Measurements from ENCODE around the gene PARP1. TPM values are rescaled to one million over a fixed set of nuclear protein-coding genes. Genes with fewer than 3 reads are reported as not detected.

Gene PARP1
- total RNA-seq, 3 donors from 2014 or later = 35.8 to 81.2 (median 63.2) TPM

DNA sequence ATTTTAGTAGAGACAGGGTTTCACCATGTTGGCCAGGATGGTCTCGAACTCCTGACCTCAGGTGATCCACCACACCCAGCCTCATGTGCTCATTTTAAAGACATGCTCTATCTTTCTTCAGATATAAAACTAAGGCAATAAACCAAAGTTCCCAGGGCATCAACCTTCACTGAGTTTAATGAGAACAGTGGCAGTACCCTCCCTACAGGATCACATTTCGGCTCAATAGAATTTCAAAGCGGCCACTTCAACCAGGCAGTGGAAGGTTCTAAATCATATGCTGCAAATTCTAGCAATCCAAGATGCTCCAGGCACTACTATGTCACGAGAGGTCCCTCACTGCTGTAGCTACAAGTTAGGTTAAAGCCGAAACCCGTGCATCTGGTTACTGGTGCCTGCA lies 45.5 kb downstream of the PARP1 start:
- DNase-seq (no peak), ATAC-seq (peak; percentile 33)
- Histone ChIP-seq H3K4me3 (no peak overlapping the region), H3K4me1 (ENCODE audit: low read depth) (no peaks in the 10 kb centered on the region), H3K36me3 (ENCODE audit: low read depth) (peaks cover 5% of the 10 kb centered on the region), H3K9me3 (no peaks in the 10 kb centered on the region)
- intact Hi-C loops (cut with DNase I, micrococcal nuclease) = no loop called here
- TF ChIP-seq CTCF (IDR thresholded peaks at IDR 0.05) = no peak

- ATAC-seq (no peak), DNase-seq (no peak)
- Histone ChIP-seq H3K9me3 (no peaks in the 10 kb centered on the region), H3K4me1 (ENCODE audit: low read depth) (no peaks in the 10 kb centered on the region), H3K36me3 (ENCODE audit: low read depth) (no peaks in the 10 kb centered on the region), H3K4me3 (no peak overlapping the region)
- intact Hi-C loops (cut with DNase I, micrococcal nuclease) = no loop called here
- TF ChIP-seq CTCF (IDR thresholded peaks at IDR 0.05) = no peak
Observed at GRCh38 chr1:226360106-226360746, 47.7 kb downstream of the PARP1 start.

DNA sequence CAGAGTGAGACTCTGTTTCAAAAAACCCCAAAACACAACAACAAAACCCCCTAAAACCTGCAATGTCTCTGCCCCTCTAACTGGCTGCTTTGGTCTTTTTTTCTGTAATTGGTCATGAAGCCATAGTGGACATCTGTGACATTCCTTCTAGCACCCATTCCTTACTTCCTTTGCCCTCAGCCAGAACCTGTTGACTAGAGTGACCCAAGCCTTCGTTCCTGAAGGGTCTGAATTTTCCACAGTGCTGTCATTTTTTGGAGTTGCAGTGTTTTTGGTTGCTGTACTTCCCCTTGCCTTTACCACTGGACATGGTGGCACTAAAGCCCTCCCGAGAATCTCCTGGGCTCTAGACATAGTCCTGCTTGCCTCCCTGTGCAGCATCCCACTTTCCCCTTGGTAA lies 50.5 kb downstream of the PARP1 start:
- DNase-seq (no peak), ATAC-seq (no peak)
- no peaks in the 10 kb centered on the region for H3K4me1 ChIP-seq (ENCODE audit: low read depth)
- no peaks in the 10 kb centered on the region for H3K9me3 ChIP-seq
- H3K36me3 ChIP-seq (ENCODE audit: low read depth) = no peaks in the 10 kb centered on the region
- no peak overlapping the region for H3K4me3 ChIP-seq
- TF ChIP-seq CTCF (IDR thresholded peaks at IDR 0.05) = no peak
- intact Hi-C loops (cut with DNase I, micrococcal nuclease) = no loop called here

DNA sequence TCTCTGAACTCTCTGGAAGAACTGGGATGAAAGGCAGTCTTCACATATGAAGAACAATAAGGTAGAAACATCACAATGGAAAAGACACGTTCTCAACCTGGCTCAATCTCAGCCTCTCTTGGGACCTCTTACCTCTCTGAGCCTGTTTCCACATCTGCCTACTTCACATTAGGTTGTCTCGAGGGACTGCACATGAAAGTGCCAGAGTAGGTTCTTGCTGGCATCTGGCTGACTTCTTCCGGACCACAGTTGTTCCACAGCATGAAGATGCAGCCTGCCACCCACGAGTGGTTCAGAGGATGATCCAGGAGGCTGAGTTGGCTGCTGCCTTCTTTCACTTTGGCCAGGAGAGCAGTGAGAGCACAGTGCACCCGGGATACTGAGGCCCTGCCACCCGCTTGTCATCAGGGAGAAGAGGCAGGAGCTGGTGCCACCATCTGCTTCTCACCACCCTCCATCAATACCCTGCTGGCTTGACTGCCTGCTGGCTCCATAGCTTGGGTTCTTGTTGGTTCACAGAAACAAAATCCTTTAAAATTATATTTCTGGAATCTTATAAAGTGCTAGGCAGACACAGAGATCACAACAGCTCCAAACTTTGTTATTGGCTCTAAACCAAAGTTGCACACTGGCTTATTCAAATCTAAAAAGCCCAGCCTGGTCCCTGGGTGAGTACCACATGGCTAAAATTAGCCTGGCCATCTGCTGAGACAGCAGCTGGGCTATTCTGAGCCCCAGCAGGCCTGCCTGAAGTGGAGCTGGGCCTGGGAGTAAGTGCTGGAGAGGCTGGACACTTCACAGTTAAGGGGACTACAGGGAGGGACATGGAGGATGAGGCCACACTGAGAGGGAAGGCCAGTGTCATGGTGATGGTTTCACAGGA lies 52.0 kb downstream of the PARP1 start:
- DNase-seq (no peak), ATAC-seq (peak; percentile 44)
- no peak for TF ChIP-seq CTCF (IDR thresholded peaks at IDR 0.05)
- Histone ChIP-seq H3K9me3 (no peaks in the 10 kb centered on the region), H3K36me3 (ENCODE audit: low read depth) (no peaks in the 10 kb centered on the region), H3K4me3 (no peak overlapping the region), H3K4me1 (ENCODE audit: low read depth) (no peaks in the 10 kb centered on the region)
- intact Hi-C loops (cut with DNase I, micrococcal nuclease) = no loop called here

DNA sequence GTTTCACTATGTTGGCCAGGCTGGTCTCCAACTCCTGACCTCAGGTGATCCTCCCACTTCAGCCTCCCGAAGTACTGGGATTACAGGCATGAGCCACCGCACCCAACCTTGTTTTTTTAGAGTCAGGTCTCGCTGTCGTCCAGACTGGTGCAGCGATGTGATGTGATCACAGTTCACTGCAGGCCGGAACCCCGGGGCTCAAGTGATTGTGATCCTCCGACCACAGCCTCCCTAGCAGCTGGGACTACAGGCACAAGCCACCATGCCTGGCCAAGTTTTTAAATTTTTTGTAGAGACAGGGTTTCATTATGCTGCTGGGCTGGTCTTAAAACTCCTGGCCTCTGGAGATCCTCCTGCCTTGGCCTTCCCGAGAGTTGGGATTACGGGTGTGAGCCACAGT lies 52.9 kb downstream of the PARP1 start:
- intact Hi-C loops (cut with DNase I, micrococcal nuclease) = no loop called here
- Histone ChIP-seq H3K4me1 (ENCODE audit: low read depth) (peaks cover 6% of the 10 kb centered on the region), H3K4me3 (no peak overlapping the region), H3K36me3 (ENCODE audit: low read depth) (no peaks in the 10 kb centered on the region), H3K9me3 (no peaks in the 10 kb centered on the region)
- no peak for TF ChIP-seq CTCF (IDR thresholded peaks at IDR 0.05)
- no peak for ATAC-seq
- no peak for DNase-seq

All from mucosa of descending colon (tissue), 3 donors.